Hypothalamus (tissue), 51 donors: ENCODE results near the gene DENND10.
A peak's percentile ranks its signal among the peaks of the same experiment; 100 is the strongest.
"Not testable (repeated sequence)": the region's sequence is repeated elsewhere in the genome, so short reads cannot be mapped to it uniquely, and the experiment has no call there.

Experiments used
- DNase-seq, 51 donors: peaks; one replicate each; lab custom pipeline; 2025; lab: John Stamatoyannopoulos, UW

The DENND10 gene

GRCh38 chr10:119165171-119166117 is 61.5 kb downstream of the DENND10 start, which contains the start of gene SFXN4:
Gene SFXN4 (minus strand): TSS chr10:119165714. CDS start chr10:119165647, 67 bp downstream.
- peak; percentile 40 to 94 (median 82) for DNase-seq

DNA sequence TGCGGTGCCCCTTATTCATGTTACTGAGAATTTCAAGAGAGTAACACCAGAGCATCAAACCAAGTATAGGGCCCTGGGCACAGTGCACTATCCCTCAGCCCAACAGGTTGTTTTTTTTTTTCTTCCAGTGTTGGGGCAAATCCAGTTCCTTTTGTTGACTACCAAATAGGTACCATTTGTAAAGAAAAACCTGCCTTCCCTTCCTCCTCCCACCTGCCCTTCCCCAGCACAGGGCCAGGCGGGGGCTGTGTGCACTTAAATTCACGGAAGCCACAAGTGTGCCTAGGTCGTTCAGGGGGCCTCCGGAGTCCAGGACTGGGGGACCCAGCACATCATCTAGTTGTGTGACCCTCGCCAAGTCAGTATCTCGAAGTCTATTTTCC is 62.2 kb downstream of the DENND10 start:
- DNase-seq = peak in 1 of 51 donors; percentile 31

- no peak for DNase-seq
Measured at GRCh38 chr10:119166564-119166963, 62.7 kb downstream of the DENND10 start.

- DNase-seq = no peak
Measured at GRCh38 chr10:119167041-119167440, 63.1 kb downstream of the DENND10 start.

- DNase-seq = no peak
Measured at GRCh38 chr10:119174109-119174508, 70.2 kb downstream of the DENND10 start.

DNA sequence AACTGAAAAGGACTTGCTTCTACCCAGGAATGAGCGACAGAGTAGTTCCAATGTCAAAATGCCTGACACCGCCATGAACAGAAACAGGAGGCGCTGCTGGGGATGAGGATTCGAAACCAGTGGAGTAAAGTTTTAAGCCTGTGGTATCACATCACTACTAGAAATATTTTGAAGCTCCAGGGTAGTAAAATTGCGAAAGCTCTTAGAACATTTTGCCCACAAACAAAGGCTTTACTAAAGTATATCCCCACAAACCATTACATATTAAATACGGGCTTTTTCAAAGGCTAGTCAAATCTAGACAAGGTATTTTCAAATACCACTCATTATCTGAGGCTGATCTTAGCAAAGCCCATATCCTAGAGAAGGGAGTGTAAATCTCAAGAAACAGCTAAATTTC is 72.3 kb downstream of the DENND10 start:
- no peak for DNase-seq

DNA sequence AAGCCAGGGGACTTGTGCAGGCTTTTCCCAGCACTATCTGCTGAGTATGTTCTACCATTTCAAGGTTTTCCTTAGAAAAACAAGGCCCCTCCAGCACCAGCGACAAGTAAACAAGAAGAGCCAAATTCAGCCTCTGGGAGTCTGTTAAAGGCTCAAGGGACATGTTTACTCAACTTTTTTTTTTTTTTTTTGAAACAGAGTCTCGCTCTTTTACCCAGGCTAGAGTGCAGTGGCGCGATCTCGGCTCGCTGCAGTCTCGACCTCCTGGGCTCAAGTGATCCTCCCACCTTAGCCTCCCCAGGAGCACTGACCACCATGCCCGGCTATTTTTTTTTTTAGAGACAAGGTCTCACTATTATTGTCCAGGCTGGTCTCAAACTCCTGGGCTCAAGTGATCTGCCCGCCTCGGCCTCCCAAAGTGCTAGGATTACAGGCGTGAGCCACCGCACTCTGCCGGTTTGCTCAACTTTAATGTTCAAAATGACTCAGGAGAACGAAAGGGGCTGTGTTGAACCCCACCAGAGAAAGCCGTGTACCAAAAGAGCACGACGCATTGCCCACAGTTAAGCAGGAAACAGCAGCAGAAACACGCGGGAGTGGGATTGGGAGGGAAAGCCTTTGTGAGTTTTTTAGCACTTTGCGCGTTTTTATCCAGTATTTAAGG is 73.9 kb downstream of the DENND10 start:
- DNase-seq = peak in 1 of 51 donors; percentile 47

GRCh38 chr10:119178372-119179119 is 74.6 kb downstream of the DENND10 start, which contains the start of gene PRDX3:
Gene PRDX3 (minus strand): TSS chr10:119178812. CDS start chr10:119178790, 22 bp downstream.
- peak; percentile 49 to 98 (median 91) for DNase-seq

DNA sequence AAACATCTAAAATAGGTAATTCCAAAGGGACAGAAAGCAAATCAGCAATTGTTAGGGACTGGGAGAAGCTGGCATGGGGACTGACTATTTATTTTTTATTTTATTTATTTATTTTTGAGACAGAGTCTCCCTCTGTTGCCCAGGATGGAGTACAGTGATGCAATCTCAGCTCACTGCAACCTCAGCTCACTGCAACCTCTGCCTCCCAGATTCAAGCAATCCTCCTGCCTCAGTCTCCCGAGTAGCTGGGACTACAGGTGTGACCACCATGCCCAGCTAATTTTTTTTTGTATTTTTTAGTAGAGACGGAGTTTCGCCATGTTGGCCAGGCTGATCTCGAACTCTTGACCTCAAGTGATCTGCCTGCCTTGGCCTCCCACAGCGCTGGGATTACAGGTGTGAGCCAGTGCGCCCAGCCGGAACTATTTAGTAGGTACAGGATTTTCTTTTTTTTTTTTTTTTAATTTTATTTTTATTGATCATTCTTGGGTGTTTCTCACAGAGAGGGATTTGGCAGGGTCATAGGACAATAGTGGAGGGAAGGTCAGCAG is 77.0 kb downstream of the DENND10 start:
- DNase-seq = not testable (repeated sequence)

DNA sequence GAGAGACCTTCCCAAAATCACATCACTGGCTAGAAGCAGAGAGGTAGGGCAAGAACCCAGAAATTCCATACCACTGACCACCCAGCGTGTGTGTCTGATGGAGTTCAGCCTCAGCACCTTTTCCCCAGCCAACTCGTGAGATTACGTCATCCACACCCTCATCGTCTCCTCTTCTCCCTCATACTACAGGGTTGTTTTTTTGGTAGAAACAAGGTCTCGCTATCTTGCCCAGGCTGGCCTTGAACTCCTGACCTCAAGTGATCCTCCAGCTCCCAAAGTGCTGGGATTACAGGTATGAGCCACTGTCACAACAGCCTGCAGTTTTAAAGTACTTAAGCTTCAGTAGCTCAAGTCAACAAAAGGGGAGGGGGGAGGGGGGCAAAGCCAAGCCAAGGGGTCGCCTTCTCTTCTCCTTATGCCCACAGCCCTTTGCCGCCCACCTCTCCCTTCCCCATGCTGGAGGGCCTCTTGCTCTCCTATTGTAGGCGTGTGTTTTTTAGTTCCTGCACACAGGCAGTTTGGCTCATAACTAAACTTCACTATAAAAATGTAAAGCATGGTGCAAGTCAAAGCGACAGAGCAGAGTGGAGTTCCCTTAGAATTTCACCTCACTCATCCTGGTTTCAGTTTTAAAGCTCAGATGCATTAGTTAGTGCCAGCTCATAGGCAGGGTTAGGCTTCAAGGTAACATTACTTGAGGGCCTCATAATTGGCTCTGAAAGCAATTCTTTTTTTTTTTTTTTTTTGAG is 79.9 kb downstream of the DENND10 start:
- no peak for DNase-seq
